ENCODE results near the gene SPHK2.

Gene SPHK2

GRCh38 chr19:48582168-48582567, 37.1 kb upstream of the SPHK2 start:
- Histone ChIP-seq H3K9me3 (ENCODE audit: control insufficient read depth, insufficient read depth, low read length) (no peaks in the 10 kb centered on the region), H3K4me3 (ENCODE audit: low read length) (no peak overlapping the region), H3F3A (ENCODE audit: control insufficient read depth, insufficient read depth) (no peaks in the 10 kb centered on the region), H3K27me3 (ENCODE audit: control insufficient read depth, low read length) (no peaks in the 10 kb centered on the region), H3K4me1 (ENCODE audit: control insufficient read depth, low read length) (peaks cover 5% of the 10 kb centered on the region), H3K27ac (ENCODE audit: low read depth, low read length) (no peak overlapping the region), H3K36me3 (ENCODE audit: control insufficient read depth, low read length) (no peaks in the 10 kb centered on the region), H3K79me2 (ENCODE audit: control insufficient read depth, low read length) (no peaks in the 10 kb centered on the region), H3K9me2 (replicated peaks; ENCODE audit: control insufficient read depth, low read length) (no peaks in the 10 kb centered on the region), H4K20me1 (ENCODE audit: control insufficient read depth, insufficient read depth, low read depth, low read length) (no peaks in the 10 kb centered on the region), H3K4me2 (ENCODE audit: low read length) (no peak overlapping the region)
- TF ChIP-seq CTCF (IDR thresholded peaks at IDR 0.05; ENCODE audit: low read depth, low read length, poor library complexity, severe bottlenecking) (no peak), EZH2phosphoT487 (IDR thresholded peaks at IDR 0.05; ENCODE audit: borderline replicate concordance, low read length) (no peak)

GRCh38 chr19:48587387-48587786, 31.9 kb upstream of the SPHK2 start:
- no peak for TF ChIP-seq EZH2phosphoT487 (IDR thresholded peaks at IDR 0.05; ENCODE audit: borderline replicate concordance, low read length)
- TF ChIP-seq CTCF (IDR thresholded peaks at IDR 0.05; ENCODE audit: low read depth, low read length, poor library complexity, severe bottlenecking): no peak

GRCh38 chr19:48588670-48589401, 30.5 kb upstream of the SPHK2 start:
- H3K27ac ChIP-seq (ENCODE audit: low read depth, low read length): no peak overlapping the region

More at GRCh38 chr19:48587387-48587786, 31.9 kb upstream of the SPHK2 start:
- Histone ChIP-seq H3K36me3 (ENCODE audit: control insufficient read depth, low read length) (no peaks in the 10 kb centered on the region), H3K4me2 (ENCODE audit: low read length) (no peak overlapping the region), H3K27ac (ENCODE audit: low read depth, low read length) (no peak overlapping the region), H3K79me2 (ENCODE audit: control insufficient read depth, low read length) (no peaks in the 10 kb centered on the region), H3K9me3 (ENCODE audit: control insufficient read depth, insufficient read depth, low read length) (no peaks in the 10 kb centered on the region), H3K9me2 (replicated peaks; ENCODE audit: control insufficient read depth, low read length) (no peaks in the 10 kb centered on the region), H3K4me3 (ENCODE audit: low read length) (no peak overlapping the region), H3K4me1 (ENCODE audit: control insufficient read depth, low read length) (peaks cover 10% of the 10 kb centered on the region), H4K20me1 (ENCODE audit: control insufficient read depth, insufficient read depth, low read depth, low read length) (no peaks in the 10 kb centered on the region), H3F3A (ENCODE audit: control insufficient read depth, insufficient read depth) (no peaks in the 10 kb centered on the region), H3K27me3 (ENCODE audit: control insufficient read depth, low read length) (no peaks in the 10 kb centered on the region)

More at GRCh38 chr19:48588670-48589401, 30.5 kb upstream of the SPHK2 start:
- Histone ChIP-seq H3F3A (ENCODE audit: control insufficient read depth, insufficient read depth) (no peaks in the 10 kb centered on the region), H3K36me3 (ENCODE audit: control insufficient read depth, low read length) (no peaks in the 10 kb centered on the region), H3K9me3 (ENCODE audit: control insufficient read depth, insufficient read depth, low read length) (no peaks in the 10 kb centered on the region), H3K4me1 (ENCODE audit: control insufficient read depth, low read length) (peaks cover 9% of the 10 kb centered on the region), H4K20me1 (ENCODE audit: control insufficient read depth, insufficient read depth, low read depth, low read length) (no peaks in the 10 kb centered on the region), H3K79me2 (ENCODE audit: control insufficient read depth, low read length) (no peaks in the 10 kb centered on the region), H3K27me3 (ENCODE audit: control insufficient read depth, low read length) (no peaks in the 10 kb centered on the region), H3K4me3 (ENCODE audit: low read length) (peak overlapping the region; percentile 46), H3K4me2 (ENCODE audit: low read length) (peak overlapping the region; percentile 61), H3K9me2 (replicated peaks; ENCODE audit: control insufficient read depth, low read length) (no peaks in the 10 kb centered on the region)
- no peak for TF ChIP-seq EZH2phosphoT487 (IDR thresholded peaks at IDR 0.05; ENCODE audit: borderline replicate concordance, low read length)
- peak; percentile 99 for TF ChIP-seq CTCF (IDR thresholded peaks at IDR 0.05; ENCODE audit: low read depth, low read length, poor library complexity, severe bottlenecking)

Data from DOHH2 (cell line).